Mammary epithelial cell (primary cell): ENCODE data around the gene SLC8A1.

Experiments
- CTCF ChIP-seq, 2 donors: IDR thresholded peaks in 1 of 2; conservative IDR thresholded peaks in 1 of 2; 2 replicates each; pipeline ENCODE4 v1.5.1; 2011 to 2012; ENCODE audit warnings: inconsistent platforms in 2 of 2, low read length in 2 of 2, mild to moderate bottlenecking in 2 of 2, control low read depth in 1 of 2, low read depth in 1 of 2; ENCODE audit not compliant: insufficient read depth in 1 of 2; ENCODE audit errors: extremely low read depth in 1 of 2
- EZH2 ChIP-seq: IDR thresholded peaks from 2 replicates; pipeline ENCODE4 v1.6.1; 2012; ENCODE audit warnings: low read length, inconsistent platforms, borderline replicate concordance

DNA sequence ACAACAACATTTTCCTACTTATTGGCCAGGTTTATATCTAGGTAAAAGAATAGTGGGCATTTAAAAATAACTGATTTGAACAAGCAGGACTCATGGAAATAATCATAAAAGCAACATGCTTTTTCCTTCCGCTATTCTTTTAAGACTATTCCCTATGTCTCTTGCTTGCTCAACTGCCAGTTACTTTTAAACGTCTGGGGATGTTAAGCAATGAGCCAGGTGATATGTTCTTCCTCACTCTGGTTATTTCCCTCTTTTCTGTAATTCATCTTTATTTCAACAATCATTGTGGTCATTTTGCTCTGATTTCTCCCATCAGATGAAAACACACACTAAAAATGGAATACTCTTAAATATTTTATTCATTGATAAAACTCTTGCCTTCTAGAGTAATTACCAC lies 33.4 kb upstream of the SLC8A1 start:
- TF ChIP-seq EZH2 (no peak), CTCF (conservative IDR thresholded peaks at IDR 0.05 in 1 of 2, IDR thresholded peaks at IDR 0.05 in 1 of 2; ENCODE audit: extremely low read depth in 1 of 2, insufficient read depth in 1 of 2, low read depth in 1 of 2, low read length in 2 of 2) (no peak)
